Bronchial epithelial cell (primary cell): ENCODE data around the gene MAP3K5. TPM values are rescaled to one million over a fixed set of nuclear protein-coding genes. Genes with fewer than 3 reads are reported as not detected.

Experiments used
- DNase-seq: peaks from one replicate; pipeline ENCODE4 v3.0.0-alpha.2; 2010; ENCODE audit warnings: low read depth
- FAIRE-seq: peaks from 2 replicates; lab custom pipeline; 2011; peaks lifted over from hg19 to GRCh38; lab: Jason Lieb, UNC
- H3K27me3 ChIP-seq: 2 replicates; pipeline ENCODE4 v1.5.1; 2011; ENCODE audit warnings: low read length; ENCODE audit not compliant: control insufficient read depth, insufficient read depth
- H3K36me3 ChIP-seq: 2 replicates; pipeline ENCODE4 v1.5.1; 2011; ENCODE audit warnings: low read length; ENCODE audit not compliant: control insufficient read depth, insufficient read depth
- H3K4me3 ChIP-seq: 2 replicates; pipeline ENCODE4 v1.5.1; 2011; ENCODE audit warnings: mild to moderate bottlenecking, low read depth, low read length, control low read depth
- total RNA-seq: library from RNA; depleted of rRNA; stranded (reverse); fragments of >200 nt; gene quantifications from 2 replicates; pipeline ENCODE4 v1.2.1, GENCODE V29; 2014
- TF ChIP-seq, protein P1 (sequence below): IDR thresholded peaks from 2 replicates; pipeline ENCODE4 v1.5.1; 2011; ENCODE audit warnings: mild to moderate bottlenecking, moderate library complexity, low read length, control low read depth, inconsistent platforms; ENCODE audit not compliant: insufficient read depth, severe bottlenecking

Gene MAP3K5
- total RNA-seq, 1 donor from 2014 or later, result 8.2 TPM

DNA sequence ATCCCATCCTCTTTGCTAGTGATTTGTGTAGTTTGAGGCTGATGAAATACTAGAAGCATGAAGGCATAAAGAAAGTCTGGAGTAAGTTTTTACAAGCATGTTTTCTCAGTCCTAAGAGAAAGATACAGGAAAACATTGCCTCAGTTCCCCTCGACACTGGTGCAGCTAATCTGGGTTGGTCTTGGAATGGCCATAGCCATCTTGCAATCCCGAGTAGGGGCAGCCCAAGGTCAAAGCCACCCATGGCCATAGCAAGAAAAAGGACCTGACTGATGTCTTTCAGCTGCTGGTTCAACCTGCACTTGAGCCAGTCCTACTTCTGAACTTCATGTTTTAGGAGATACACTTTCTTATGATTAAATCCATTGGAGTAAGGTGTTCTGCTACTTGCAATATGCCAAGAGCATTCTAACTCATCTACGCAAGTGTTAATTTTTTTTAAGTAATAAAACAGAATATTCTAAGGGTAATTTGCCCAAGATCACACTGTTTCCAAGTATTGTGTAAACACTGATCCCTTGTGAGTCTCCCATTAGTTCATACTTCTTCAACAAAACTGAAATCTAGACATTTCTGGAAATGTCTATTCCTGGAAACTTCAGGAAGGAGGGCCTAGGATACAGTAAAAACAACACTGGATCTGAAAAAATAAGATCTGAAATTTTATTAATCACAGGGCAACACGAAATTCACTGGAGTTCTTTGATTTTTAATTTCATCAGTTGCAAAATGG is 108.9 kb downstream of the MAP3K5 start:
- TF ChIP-seq, protein P1, sequence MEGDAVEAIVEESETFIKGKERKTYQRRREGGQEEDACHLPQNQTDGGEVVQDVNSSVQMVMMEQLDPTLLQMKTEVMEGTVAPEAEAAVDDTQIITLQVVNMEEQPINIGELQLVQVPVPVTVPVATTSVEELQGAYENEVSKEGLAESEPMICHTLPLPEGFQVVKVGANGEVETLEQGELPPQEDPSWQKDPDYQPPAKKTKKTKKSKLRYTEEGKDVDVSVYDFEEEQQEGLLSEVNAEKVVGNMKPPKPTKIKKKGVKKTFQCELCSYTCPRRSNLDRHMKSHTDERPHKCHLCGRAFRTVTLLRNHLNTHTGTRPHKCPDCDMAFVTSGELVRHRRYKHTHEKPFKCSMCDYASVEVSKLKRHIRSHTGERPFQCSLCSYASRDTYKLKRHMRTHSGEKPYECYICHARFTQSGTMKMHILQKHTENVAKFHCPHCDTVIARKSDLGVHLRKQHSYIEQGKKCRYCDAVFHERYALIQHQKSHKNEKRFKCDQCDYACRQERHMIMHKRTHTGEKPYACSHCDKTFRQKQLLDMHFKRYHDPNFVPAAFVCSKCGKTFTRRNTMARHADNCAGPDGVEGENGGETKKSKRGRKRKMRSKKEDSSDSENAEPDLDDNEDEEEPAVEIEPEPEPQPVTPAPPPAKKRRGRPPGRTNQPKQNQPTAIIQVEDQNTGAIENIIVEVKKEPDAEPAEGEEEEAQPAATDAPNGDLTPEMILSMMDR, result no peak
- Histone ChIP-seq H3K27me3 (no peaks in the 10 kb centered on the region), H3K36me3 (no peaks in the 10 kb centered on the region), H3K4me3 (no peak overlapping the region)
- no peak for DNase-seq
- FAIRE-seq, result no peak

DNA sequence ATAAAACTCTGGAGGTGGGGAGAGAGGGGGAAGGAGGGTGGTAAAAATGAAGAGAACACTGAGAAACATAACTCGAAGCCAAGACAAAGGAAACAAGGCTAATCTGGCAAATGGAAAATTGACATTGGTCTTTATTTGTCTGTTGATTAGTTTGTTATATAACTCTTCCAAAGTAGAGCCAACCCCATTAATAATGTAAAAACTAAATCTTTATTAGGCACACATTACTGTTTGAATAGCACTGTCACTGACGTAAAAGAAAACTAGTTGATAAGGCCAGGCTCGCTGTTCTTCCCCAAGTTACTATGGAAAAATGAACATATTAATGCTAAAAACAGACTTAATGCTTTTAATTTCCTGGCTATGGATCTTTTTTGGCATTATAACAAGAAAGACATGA is 110.0 kb downstream of the MAP3K5 start:
- TF ChIP-seq, protein P1, result no peak
- FAIRE-seq, result no peak

DNA sequence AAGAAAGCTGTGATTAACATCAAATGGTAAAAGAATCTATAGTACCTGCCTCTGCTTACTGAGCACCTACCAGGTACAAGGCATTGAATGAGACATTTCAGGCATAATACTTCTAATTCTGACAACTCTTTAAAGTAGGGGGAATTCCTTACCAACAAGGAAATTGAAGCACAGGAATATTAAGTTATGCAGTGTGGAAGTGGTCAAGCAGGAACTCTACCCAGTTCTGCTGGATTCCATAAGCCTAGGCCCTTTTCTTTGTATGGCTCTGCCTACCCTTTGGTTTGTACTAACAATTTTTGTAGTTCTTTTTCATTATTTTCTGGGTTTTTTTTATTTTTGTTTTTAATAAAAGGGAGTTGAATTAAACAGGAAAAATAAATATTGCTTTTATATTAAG is 114.5 kb downstream of the MAP3K5 start:
- Histone ChIP-seq H3K36me3 (no peaks in the 10 kb centered on the region), H3K27me3 (no peaks in the 10 kb centered on the region), H3K4me3 (no peak overlapping the region)
- FAIRE-seq, result no peak
- DNase-seq, result peak; percentile 78
- TF ChIP-seq, protein P1, result no peak

More for the DNA sequence above, 110.0 kb downstream of the MAP3K5 start:
- Histone ChIP-seq H3K27me3 (no peaks in the 10 kb centered on the region), H3K36me3 (no peaks in the 10 kb centered on the region), H3K4me3 (no peak overlapping the region)
- DNase-seq, result no peak

DNA sequence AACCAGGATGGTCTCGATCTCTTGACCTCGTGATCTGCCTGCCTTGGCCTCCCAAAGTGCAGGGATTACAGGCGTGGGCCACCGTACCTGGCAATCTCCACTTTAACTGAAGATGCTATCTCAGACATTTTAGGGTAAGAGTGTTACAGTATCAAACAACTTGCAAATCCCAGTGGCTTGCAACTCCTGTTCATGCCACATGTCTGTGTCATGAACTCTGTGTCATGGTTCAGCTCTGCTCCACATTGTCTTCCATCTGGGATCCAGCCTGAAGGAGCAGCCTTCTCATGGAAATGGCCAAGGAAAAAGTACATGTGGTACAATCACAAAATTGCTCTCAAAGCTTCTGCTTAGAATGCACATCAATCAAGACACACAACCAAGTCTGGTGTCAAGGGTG is 114.9 kb downstream of the MAP3K5 start:
- TF ChIP-seq, protein P1, result no peak
- Histone ChIP-seq H3K36me3 (no peaks in the 10 kb centered on the region), H3K27me3 (no peaks in the 10 kb centered on the region), H3K4me3 (no peak overlapping the region)
- peak; percentile 23 for DNase-seq
- FAIRE-seq, result no peak

- TF ChIP-seq, protein P1, result no peak
- Histone ChIP-seq H3K36me3 (no peaks in the 10 kb centered on the region), H3K4me3 (no peak overlapping the region), H3K27me3 (no peaks in the 10 kb centered on the region)
- DNase-seq (peak; percentile 95), FAIRE-seq (no peak)
These were observed 116.2 kb downstream of the MAP3K5 start for GRCh38 chr6:136676075-136676474.

DNA sequence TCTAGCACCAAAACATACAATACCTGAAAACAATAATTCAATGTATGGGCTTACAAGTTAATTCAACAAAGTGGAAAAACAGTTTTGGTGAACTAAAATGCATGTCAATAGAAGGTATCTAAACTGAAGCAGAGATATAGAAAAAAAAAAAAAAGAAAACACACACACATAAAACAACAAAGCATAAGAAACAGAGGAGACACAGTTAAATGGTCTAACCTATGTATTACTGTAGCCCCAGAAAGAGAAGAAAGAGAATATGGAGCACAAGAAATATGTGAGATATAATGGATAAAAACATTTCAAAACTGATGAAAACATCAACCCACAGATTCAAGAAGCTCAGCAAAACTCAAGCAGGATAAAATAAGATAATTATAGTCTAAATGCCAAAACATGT is 118.7 kb downstream of the MAP3K5 start:
- no peaks in the 10 kb centered on the region for H3K36me3 ChIP-seq
- DNase-seq (no peak), FAIRE-seq (no peak)
- no peaks in the 10 kb centered on the region for H3K27me3 ChIP-seq
- H3K4me3 ChIP-seq, result no peak overlapping the region
- TF ChIP-seq, protein P1, result no peak
